Stimulated activated CD4-positive, alpha-beta T cell treated with anti-CD3 and anti-CD28 coated beads, Interleukin-2, amount 100 ng/mL, for 48 hours (primary cell): ENCODE measurements around the gene TIMMDC1.
"Not testable (repeated sequence)": the region's sequence is repeated elsewhere in the genome, so short reads cannot be mapped to it uniquely, and the experiment has no call there.

ENCODE experiments used
- DNase-seq, 2 donors: peaks; one replicate each; pipeline ENCODE4 v3.0.0-alpha.2; 2020

The TIMMDC1 gene

GRCh38 chr3:119557877-119558269 is 59.5 kb downstream of the TIMMDC1 start:
- DNase-seq: no peak

DNA sequence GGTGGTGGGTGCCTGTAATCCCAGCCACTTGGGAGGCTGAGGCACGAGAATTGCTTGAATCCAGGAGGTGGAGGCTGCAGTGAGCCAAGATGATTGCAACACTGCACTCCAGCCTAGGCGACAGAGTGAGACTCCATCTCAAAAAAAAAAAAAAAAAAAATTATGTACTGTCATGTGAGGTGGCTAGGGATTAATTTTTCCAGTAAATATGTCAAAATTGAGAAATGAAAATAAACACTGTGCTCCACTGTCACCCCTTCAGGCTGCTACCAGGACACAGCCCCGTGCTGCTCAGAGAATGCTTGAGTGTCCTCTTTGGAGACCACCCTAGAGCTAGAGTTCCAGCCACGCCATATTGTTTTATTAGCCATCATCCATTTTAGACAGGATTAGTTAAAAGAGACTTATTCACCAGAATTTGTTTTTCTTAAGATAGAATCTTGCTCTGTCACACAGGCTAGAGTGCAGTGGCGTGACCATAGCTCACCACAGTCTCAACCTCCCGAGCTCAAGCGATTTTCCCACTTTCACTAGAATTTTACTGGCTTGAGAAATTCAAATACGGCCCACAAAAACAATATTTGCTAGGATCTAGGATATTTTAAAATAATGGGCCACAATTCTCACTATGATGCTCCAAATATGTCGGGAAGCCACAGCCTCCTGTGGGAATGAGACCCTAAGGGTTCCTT is 60.4 kb downstream of the TIMMDC1 start:
- no peak for DNase-seq

GRCh38 chr3:119559441-119559963 is 61.2 kb downstream of the TIMMDC1 start, which contains the start of gene CD80:
Gene CD80, minus strand, starts transcription at chr3:119559614. Its CDS starts 1,886 bp downstream, at chr3:119557728.
- DNase-seq: peak; percentile 47 to 49

DNA sequence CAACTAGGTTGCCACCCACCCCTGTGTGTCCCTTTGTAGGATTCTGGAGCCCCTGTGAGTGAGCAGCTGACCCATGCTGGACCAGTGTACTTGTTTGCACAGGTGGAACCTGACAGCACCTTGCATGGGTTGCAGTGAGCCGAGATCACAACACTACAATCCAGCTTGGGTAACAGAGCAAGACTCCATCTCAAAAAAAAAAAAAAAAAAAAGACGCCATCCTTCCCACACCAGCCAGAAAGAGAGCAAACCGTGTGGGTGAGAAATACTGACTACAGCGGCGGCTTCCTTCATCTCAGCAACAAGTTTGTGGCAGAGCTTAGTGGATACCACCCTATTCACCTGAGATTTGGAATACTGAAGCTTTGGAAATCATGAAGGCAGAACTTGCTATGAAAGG is 61.8 kb downstream of the TIMMDC1 start:
- DNase-seq: no peak

DNA sequence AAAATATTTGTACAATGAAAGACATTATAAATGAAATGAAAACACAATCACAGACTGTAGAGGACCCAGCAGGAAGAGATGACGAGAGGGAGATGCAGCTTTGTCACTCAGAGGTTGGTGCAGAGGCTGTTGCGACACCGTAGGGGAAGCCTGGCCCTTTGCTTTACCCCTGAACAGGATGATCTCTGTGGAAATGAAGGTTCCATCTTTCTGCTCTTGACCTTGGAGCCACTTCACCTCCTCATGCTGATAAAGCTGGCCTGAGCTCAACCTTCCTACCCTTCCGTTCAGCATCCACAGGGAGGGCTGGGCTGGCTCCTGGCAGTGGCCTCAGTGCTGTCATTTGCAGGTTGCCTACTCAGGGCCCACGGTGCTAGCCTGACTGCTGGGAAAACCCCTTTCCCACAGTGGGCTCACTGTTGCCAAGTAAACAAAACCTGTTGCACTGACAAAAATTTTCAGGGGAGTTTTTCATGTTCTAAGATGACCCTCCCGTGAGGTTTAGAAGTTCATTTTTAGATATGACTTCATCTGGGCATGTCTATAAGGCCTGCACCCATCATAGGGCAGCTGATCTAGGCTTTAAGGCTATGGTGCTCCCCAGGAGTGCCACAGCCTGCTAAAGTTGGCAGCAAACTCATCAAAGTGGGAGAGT is 64.1 kb downstream of the TIMMDC1 start:
- DNase-seq: no peak

- DNase-seq: not testable (repeated sequence)
These were observed 65.0 kb downstream of the TIMMDC1 start for GRCh38 chr3:119563334-119563733.

DNA sequence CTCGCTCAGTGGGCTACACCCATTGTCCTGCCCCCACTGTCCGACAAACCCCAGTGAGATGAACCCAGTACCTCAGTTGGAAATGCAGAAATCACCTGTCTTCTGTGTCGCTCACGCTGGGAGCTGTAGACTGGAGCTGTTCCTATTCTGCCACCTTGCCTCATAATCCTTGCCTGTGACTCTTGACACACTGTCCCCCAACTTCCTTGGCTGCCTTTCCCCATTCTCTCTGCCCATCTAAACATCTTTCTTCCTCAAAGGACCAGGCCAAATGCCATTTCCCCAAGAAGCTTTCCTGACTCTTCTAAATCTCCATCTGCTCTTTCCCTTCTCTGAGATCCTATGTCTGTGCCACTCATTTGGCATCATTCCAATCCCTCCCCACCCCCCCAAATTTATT is 70.8 kb downstream of the TIMMDC1 start:
- DNase-seq: no peak

GRCh38 chr3:119570229-119570628 is 71.9 kb downstream of the TIMMDC1 start:
- no peak for DNase-seq

DNA sequence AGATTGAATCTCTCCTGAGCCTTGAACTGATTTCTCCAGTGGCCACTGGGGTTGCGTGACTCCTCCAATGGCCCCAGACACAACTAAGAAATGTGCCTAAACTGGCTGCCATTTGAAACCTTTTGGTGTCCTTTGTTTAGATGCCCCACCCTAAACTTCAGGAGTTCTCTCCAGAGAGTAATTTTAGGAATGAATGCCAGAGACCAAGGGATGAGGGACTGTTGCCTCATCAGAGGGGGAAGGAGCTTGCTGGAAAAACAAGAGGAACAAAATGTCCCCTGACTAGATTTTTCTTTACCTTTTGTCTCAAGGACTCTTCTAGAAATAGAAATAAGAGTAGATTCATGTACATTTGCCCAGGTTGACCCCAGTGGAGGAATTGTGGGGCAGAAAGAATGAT is 72.9 kb downstream of the TIMMDC1 start:
- no peak for DNase-seq

DNA sequence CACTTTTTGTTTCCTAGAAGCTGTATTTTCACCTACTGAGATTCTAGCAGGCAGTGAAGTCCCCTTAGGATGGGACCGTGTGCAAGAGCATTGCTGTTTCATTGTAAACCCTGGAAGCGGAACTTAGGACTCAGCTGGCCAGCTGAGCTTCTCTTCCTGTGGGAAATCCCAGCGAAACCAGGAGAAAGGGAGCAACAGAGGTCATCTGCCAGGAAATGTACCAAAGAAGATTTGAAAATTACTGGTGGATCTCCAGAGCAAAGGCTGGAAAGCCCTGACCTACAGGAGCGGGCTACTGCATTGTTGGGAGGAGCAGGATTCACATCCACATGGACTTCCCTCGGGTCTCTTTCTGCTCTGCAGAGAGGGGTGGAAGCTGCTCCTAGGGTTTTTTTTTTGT is 73.3 kb downstream of the TIMMDC1 start:
- no peak for DNase-seq
